Measurements from ENCODE around the gene GMDS.

DNA sequence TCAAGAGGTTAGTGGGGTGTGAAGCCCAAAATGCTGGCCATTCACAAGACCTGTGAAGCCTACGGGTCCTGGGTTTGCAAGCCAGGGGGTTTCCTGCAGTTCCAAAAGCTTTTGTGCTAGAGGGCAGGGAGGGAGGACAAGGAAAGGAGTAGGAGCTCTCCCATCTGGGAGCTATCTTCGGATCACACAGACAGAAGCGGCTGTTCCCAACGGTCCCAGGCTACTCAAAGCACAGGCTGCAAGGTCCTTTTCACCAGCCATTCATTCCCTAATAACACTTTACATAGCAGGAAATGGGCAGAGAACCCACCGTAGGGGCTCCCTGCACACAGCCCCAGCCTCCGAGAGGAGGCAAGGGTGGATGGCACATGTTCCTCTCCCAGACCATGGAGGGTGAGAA, 338.8 kb downstream of the GMDS start:
- TF ChIP-seq POLR2A (IDR thresholded peaks at IDR 0.05; ENCODE audit: control extremely low read depth in 1 of 2, low read depth in 2 of 2, low read length in 2 of 2) (no peak), EP300 (IDR thresholded peaks at IDR 0.05; ENCODE audit: borderline replicate concordance in 1 of 2, low read depth in 2 of 2, low read length in 2 of 2) (no peak)
